H9 (cell line): Measurements from ENCODE around the gene BTRC. TPM values are rescaled to one million over a fixed set of nuclear protein-coding genes. Genes with fewer than 3 reads are reported as not detected.

Source experiments
- DNase-seq: peaks from one replicate; pipeline ENCODE4 v3.0.0-alpha.2; 2017
- H2AFZ ChIP-seq: one replicate; pipeline ENCODE4 v1.6.1; 2013; ENCODE audit warnings: mild to moderate bottlenecking, low read length, control low read depth, moderate library complexity
- H2AK5ac ChIP-seq: 2 replicates; pipeline ENCODE4 v1.6.1; 2013; ENCODE audit warnings: low read length, control low read depth, mixed read lengths; ENCODE audit not compliant: insufficient read length
- H2BK120ac ChIP-seq: one replicate; pipeline ENCODE4 v1.6.1; 2013; ENCODE audit warnings: low read depth, mild to moderate bottlenecking, low read length, control low read depth, inconsistent platforms; ENCODE audit not compliant: poor library complexity, severe bottlenecking
- H2BK12ac ChIP-seq: 2 replicates; pipeline ENCODE4 v1.6.1; 2013; ENCODE audit warnings: low read length, control low read depth, mixed read lengths, low read depth; ENCODE audit not compliant: insufficient read length
- H2BK15ac ChIP-seq: 2 replicates; pipeline ENCODE4 v1.6.1; 2013; ENCODE audit warnings: low read depth, low read length, control low read depth
- H2BK20ac ChIP-seq: one replicate; pipeline ENCODE4 v1.6.1; 2013; ENCODE audit warnings: low read depth, mild to moderate bottlenecking, low read length, control low read depth, inconsistent platforms; ENCODE audit not compliant: poor library complexity, severe bottlenecking
- H2BK5ac ChIP-seq: 2 replicates; pipeline ENCODE4 v1.6.1; 2013; ENCODE audit warnings: low read length, control low read depth, mixed read lengths; ENCODE audit not compliant: insufficient read length
- H3K14ac ChIP-seq: 2 replicates; pipeline ENCODE4 v1.6.1; 2013; ENCODE audit warnings: low read length, control low read depth; ENCODE audit not compliant: insufficient read depth
- H3K18ac ChIP-seq: 2 replicates; pipeline ENCODE4 v1.6.1; 2013; ENCODE audit warnings: low read depth, mild to moderate bottlenecking, mixed read lengths, low read length, control low read depth; ENCODE audit not compliant: insufficient read length
- H3K23ac ChIP-seq: 2 replicates; pipeline ENCODE4 v1.6.1; 2013; ENCODE audit warnings: low read length, control low read depth, mixed read lengths, low read depth; ENCODE audit not compliant: insufficient read length
- H3K23me2 ChIP-seq: 2 replicates; pipeline ENCODE4 v1.6.1; 2013; ENCODE audit warnings: low read depth, mild to moderate bottlenecking, mixed read lengths, low read length, control low read depth; ENCODE audit not compliant: insufficient read length, poor library complexity, severe bottlenecking
- H3K27ac ChIP-seq: 2 replicates; pipeline ENCODE4 v1.5.1; 2013; ENCODE audit warnings: low read length, control low read depth, mixed read lengths, low read depth; ENCODE audit not compliant: insufficient read length
- H3K27me3 ChIP-seq: 2 replicates; pipeline ENCODE4 v1.6.1; 2013; ENCODE audit warnings: low read length, control low read depth, inconsistent platforms; ENCODE audit not compliant: insufficient read depth
- H3K4ac ChIP-seq: 2 replicates; pipeline ENCODE4 v1.6.1; 2013; ENCODE audit warnings: low read depth, mild to moderate bottlenecking, control low read depth, inconsistent platforms, low read length, moderate library complexity
- H3K4me1 ChIP-seq: 2 replicates; pipeline ENCODE4 v1.6.1; 2013; ENCODE audit warnings: low read length, control low read depth, inconsistent platforms; ENCODE audit not compliant: insufficient read depth
- H3K4me2 ChIP-seq: 2 replicates; pipeline ENCODE4 v1.6.1; 2013; ENCODE audit warnings: low read length, control low read depth, mixed read lengths; ENCODE audit not compliant: insufficient read length, insufficient read depth
- H3K56ac ChIP-seq: 2 replicates; pipeline ENCODE4 v1.6.1; 2013; ENCODE audit warnings: low read depth, mild to moderate bottlenecking, mixed read lengths, low read length, control low read depth; ENCODE audit not compliant: insufficient read length
- H3K79me1 ChIP-seq: 2 replicates; pipeline ENCODE4 v1.6.1; 2013; ENCODE audit warnings: low read depth, mild to moderate bottlenecking, moderate library complexity, low read length, control low read depth, inconsistent platforms; ENCODE audit not compliant: insufficient read depth, poor library complexity, severe bottlenecking
- H3K79me2 ChIP-seq: 2 replicates; pipeline ENCODE4 v1.6.1; 2013; ENCODE audit warnings: low read length, control low read depth, inconsistent platforms; ENCODE audit not compliant: insufficient read depth
- H3K9ac ChIP-seq: 2 replicates; pipeline ENCODE4 v1.6.1; 2013; ENCODE audit warnings: low read length, control low read depth, mixed read lengths; ENCODE audit not compliant: insufficient read length; ENCODE audit errors: extremely low read depth
- H3K9me3 ChIP-seq: one replicate; pipeline ENCODE4 v1.6.1; 2013; ENCODE audit warnings: low read depth, low read length, inconsistent platforms; ENCODE audit not compliant: control insufficient read depth
- H3T11ph ChIP-seq: one replicate; pipeline ENCODE4 v1.6.1; 2013; ENCODE audit warnings: mild to moderate bottlenecking, low read length, control low read depth, inconsistent platforms
- H4K20me1 ChIP-seq: one replicate; pipeline ENCODE4 v1.6.1; 2013; ENCODE audit not compliant: control insufficient read depth, insufficient read length, insufficient read depth
- H4K5ac ChIP-seq: 2 replicates; pipeline ENCODE4 v1.6.1; 2013; ENCODE audit warnings: low read depth, mild to moderate bottlenecking, mixed read lengths, low read length, control low read depth; ENCODE audit not compliant: insufficient read length
- H4K8ac ChIP-seq: replicated peaks from 2 replicates; pipeline ENCODE4 v1.6.1; 2013; ENCODE audit warnings: low read length, control low read depth, mixed read lengths, low read depth; ENCODE audit not compliant: insufficient read length
- H4K91ac ChIP-seq: 2 replicates; pipeline ENCODE4 v1.6.1; 2013; ENCODE audit warnings: low read depth, mild to moderate bottlenecking, moderate library complexity, mixed read lengths, low read length, control low read depth; ENCODE audit not compliant: insufficient read length
- H3K27ac Mint-ChIP-seq, 3 experiments: 2 replicates in 2 of 3; 3 replicates in 1 of 3; pipeline ENCODE4 v1.8.0; 2020 to 2021; ENCODE audit warnings: mixed read lengths in 3 of 3, mild to moderate bottlenecking in 1 of 3, moderate library complexity in 1 of 3
- H3K27me3 Mint-ChIP-seq: 2 replicates; pipeline ENCODE4 v1.8.0; 2021; ENCODE audit warnings: low read depth, mild to moderate bottlenecking, moderate library complexity, mixed read lengths
- H3K36me3 Mint-ChIP-seq, 3 experiments: 2 replicates in 2 of 3; 3 replicates in 1 of 3; pipeline ENCODE4 v1.8.0; 2020 to 2021; ENCODE audit warnings: low read depth in 3 of 3, mixed read lengths in 3 of 3; ENCODE audit not compliant: insufficient read depth in 1 of 3
- H3K4me1 Mint-ChIP-seq, 2 experiments: 2 replicates each; pipeline ENCODE4 v1.8.0; 2020; ENCODE audit warnings: mixed read lengths in 2 of 2
- H3K4me3 Mint-ChIP-seq, 2 experiments: 2 replicates in 1 of 2; 3 replicates in 1 of 2; pipeline ENCODE4 v1.8.0; 2020 to 2021; ENCODE audit warnings: mild to moderate bottlenecking in 2 of 2, mixed read lengths in 2 of 2, moderate library complexity in 1 of 2
- H3K9me3 Mint-ChIP-seq, 2 experiments: 2 replicates in 1 of 2; 3 replicates in 1 of 2; pipeline ENCODE4 v1.8.0; 2020; ENCODE audit warnings: mild to moderate bottlenecking in 2 of 2, mixed read lengths in 2 of 2, moderate library complexity in 1 of 2
- WGBS: extraction: QIAGEN DNeasy Blood & Tissue Kit; methylation state at CpG from one replicate; pipeline ENCODE4 v1.1.7; 2013; ENCODE audit warnings: missing lambda C conversion rate, low lambda C conversion rate, mixed read lengths; ENCODE audit not compliant: insufficient read length; ENCODE audit errors: extremely low coverage; 5-methylcytosine and 5-hydroxymethylcytosine counted together
- total RNA-seq: library from RNA; stranded (reverse); gene quantifications from 2 replicates; pipeline ENCODE4 v1.2.1, GENCODE V29; 2021
- TF ChIP-seq, protein P1 (sequence below): fragments of 200-600 bp; sonication (generic); conservative IDR thresholded peaks from 3 replicates; pipeline ENCODE4 v1.8.0; 2021; ENCODE audit warnings: antibody characterized with exemption, mild to moderate bottlenecking

BTRC gene
- total RNA-seq, 1 experiment from 2014 or later: 24.2 TPM

- H3K23me2 ChIP-seq: no peaks in the 10 kb centered on the region
- H4K91ac ChIP-seq: no peak overlapping the region
- peak overlapping the region; percentile 35 to 38; a peak in 4 of 5 replicates for H3K4me3 Mint-ChIP-seq
- no peak overlapping the region for H4K5ac ChIP-seq
- no peak overlapping the region for H2BK12ac ChIP-seq
- no peaks in the 10 kb centered on the region; a peak in 1 of 7 replicates for H3K36me3 Mint-ChIP-seq
- H2AK5ac ChIP-seq: no peak overlapping the region
- no peaks in the 10 kb centered on the region for H3K9me3 Mint-ChIP-seq
- peaks cover 13 to 30% of the 10 kb centered on the region in 2 experiments for H3K4me1 Mint-ChIP-seq
- H3K27me3 ChIP-seq: no peaks in the 10 kb centered on the region; the same call in 1 of the 2 replicates
- H3K9me3 ChIP-seq: no peaks in the 10 kb centered on the region
- no peak overlapping the region for H3K23ac ChIP-seq
- peak overlapping the region; percentile 33 for H3K4me2 ChIP-seq
- H2BK5ac ChIP-seq: no peak overlapping the region
- peak overlapping the region in 2 of 3 experiments; percentile 34 to 41; a peak in 2 of 7 replicates for H3K27ac Mint-ChIP-seq
- peak; percentile 54 for DNase-seq
- no peak overlapping the region for H3K27ac ChIP-seq
- H3K9ac ChIP-seq: no peak overlapping the region
- H2BK120ac ChIP-seq: no peak overlapping the region
- H3K27me3 Mint-ChIP-seq: peaks cover 49% of the 10 kb centered on the region
- WGBS: no CpG with 5 or more reads among the region's 25 CpGs
- H3K79me2 ChIP-seq: no peaks in the 10 kb centered on the region
- H4K20me1 ChIP-seq: no peaks in the 10 kb centered on the region
- no peaks in the 10 kb centered on the region for H3K79me1 ChIP-seq
- H3K4me1 ChIP-seq: no peaks in the 10 kb centered on the region; the same call in 1 of the 2 replicates
- TF ChIP-seq, protein P1, sequence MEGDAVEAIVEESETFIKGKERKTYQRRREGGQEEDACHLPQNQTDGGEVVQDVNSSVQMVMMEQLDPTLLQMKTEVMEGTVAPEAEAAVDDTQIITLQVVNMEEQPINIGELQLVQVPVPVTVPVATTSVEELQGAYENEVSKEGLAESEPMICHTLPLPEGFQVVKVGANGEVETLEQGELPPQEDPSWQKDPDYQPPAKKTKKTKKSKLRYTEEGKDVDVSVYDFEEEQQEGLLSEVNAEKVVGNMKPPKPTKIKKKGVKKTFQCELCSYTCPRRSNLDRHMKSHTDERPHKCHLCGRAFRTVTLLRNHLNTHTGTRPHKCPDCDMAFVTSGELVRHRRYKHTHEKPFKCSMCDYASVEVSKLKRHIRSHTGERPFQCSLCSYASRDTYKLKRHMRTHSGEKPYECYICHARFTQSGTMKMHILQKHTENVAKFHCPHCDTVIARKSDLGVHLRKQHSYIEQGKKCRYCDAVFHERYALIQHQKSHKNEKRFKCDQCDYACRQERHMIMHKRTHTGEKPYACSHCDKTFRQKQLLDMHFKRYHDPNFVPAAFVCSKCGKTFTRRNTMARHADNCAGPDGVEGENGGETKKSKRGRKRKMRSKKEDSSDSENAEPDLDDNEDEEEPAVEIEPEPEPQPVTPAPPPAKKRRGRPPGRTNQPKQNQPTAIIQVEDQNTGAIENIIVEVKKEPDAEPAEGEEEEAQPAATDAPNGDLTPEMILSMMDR: no peak
- no peak overlapping the region for H3K4ac ChIP-seq
- H2BK20ac ChIP-seq: no peak overlapping the region
- H3K18ac ChIP-seq: no peak overlapping the region
- no peak overlapping the region for H3K56ac ChIP-seq
- H4K8ac ChIP-seq: peak overlapping the region; percentile 79
- peak overlapping the region; percentile 41; the same call in 1 of the 2 replicates for H3K14ac ChIP-seq
- H3T11ph ChIP-seq: no peak overlapping the region
- H2BK15ac ChIP-seq: no peak overlapping the region
- peak overlapping the region; percentile 63 for H2AFZ ChIP-seq
Measured at GRCh38 chr10:101310529-101311184, 43.3 kb upstream of the BTRC start.
